ENCODE measurements around the gene CCP110.

Gene CCP110

GRCh38 chr16:19488213-19488640 lies 35.5 kb upstream of the CCP110 start:
- ChIA-PET POLR2A (ENCODE audit: low non-redundant PET) (no interaction called here), CTCF (no interaction called here)
- no peak for DNase-seq (ENCODE audit: low spot score)
- no peak overlapping the region for H3K27ac ChIP-seq
- TF ChIP-seq CTCF (conservative IDR thresholded peaks at IDR 0.05; ENCODE audit: low read depth): no peak

- CTCF ChIA-PET: interaction anchor here (0.6 to 0.7 kb wide), 2 partner anchors 152 to 372 kb away, joined by 3 to 4 read pairs; no protein-coding TSS in a partner anchor
- POLR2A ChIA-PET (ENCODE audit: low non-redundant PET): no interaction called here
- TF ChIP-seq CTCF (conservative IDR thresholded peaks at IDR 0.05; ENCODE audit: low read depth): no peak
- no peak for DNase-seq (ENCODE audit: low spot score)
- no peak overlapping the region for H3K27ac ChIP-seq
These were observed 33.1 kb upstream of the CCP110 start for GRCh38 chr16:19490619-19491018.

GRCh38 chr16:19497176-19497575 lies 26.6 kb upstream of the CCP110 start:
- no peak overlapping the region for H3K27ac ChIP-seq
- CTCF ChIA-PET: interaction anchor here (0.7 kb wide), 1 partner anchor 374 kb away, joined by 6 read pairs; no protein-coding TSS in a partner anchor
- DNase-seq (ENCODE audit: low spot score): no peak
- TF ChIP-seq CTCF (conservative IDR thresholded peaks at IDR 0.05; ENCODE audit: low read depth): no peak
- POLR2A ChIA-PET (ENCODE audit: low non-redundant PET): no interaction called here

- H3K27ac ChIP-seq: no peak overlapping the region
- POLR2A ChIA-PET (ENCODE audit: low non-redundant PET): no interaction called here
- DNase-seq (ENCODE audit: low spot score): no peak
- TF ChIP-seq CTCF (conservative IDR thresholded peaks at IDR 0.05; ENCODE audit: low read depth): no peak
- CTCF ChIA-PET: no interaction called here
These were observed 24.7 kb upstream of the CCP110 start for GRCh38 chr16:19499006-19499405.

GRCh38 chr16:19499481-19499880 lies 24.3 kb upstream of the CCP110 start:
- DNase-seq (ENCODE audit: low spot score): no peak
- CTCF ChIA-PET: no interaction called here
- no peak for TF ChIP-seq CTCF (conservative IDR thresholded peaks at IDR 0.05; ENCODE audit: low read depth)
- no peak overlapping the region for H3K27ac ChIP-seq
- POLR2A ChIA-PET (ENCODE audit: low non-redundant PET): no interaction called here

GRCh38 chr16:19502395-19503131 lies 21.2 kb upstream of the CCP110 start:
- DNase-seq (ENCODE audit: low spot score): peak; percentile 65
- H3K27ac ChIP-seq: no peak overlapping the region
- TF ChIP-seq CTCF (conservative IDR thresholded peaks at IDR 0.05; ENCODE audit: low read depth): peak; percentile 78
- ChIA-PET POLR2A (ENCODE audit: low non-redundant PET) (interaction anchor here (0.6 kb wide), 1 partner anchor 243 kb away, joined by 6 read pairs; no protein-coding TSS in a partner anchor), CTCF (interaction anchor here (0.5 to 1.4 kb wide), 15 partner anchors 12 to 417 kb away, joined by 3 to 11 read pairs (median 3); no protein-coding TSS in a partner anchor)
